K562 (cell line): ENCODE data around the gene WDR93. TPM values are rescaled to one million over a fixed set of nuclear protein-coding genes. Genes with fewer than 3 reads are reported as not detected.
A peak's percentile ranks its signal among the peaks of the same experiment; 100 is the strongest.

Experiments used
- BDP1 ChIP-seq: IDR thresholded peaks from 3 replicates; pipeline ENCODE4 v1.6.1; 2011; ENCODE audit not compliant: insufficient read length, insufficient read depth
- CCAR2 ChIP-seq: fragments of 200-400 bp; formaldehyde crosslinking; IDR thresholded peaks from 2 replicates; pipeline ENCODE4 v1.6.1; 2017; ENCODE audit warnings: mild to moderate bottlenecking, low read depth, low read length
- CHCHD3 ChIP-seq: fragments of 250-450 bp; sonication (Bioruptor Pico); IDR thresholded peaks from 2 replicates; pipeline ENCODE4 v2.1.2; 2022; ENCODE audit warnings: mild to moderate bottlenecking
- CREBBP ChIP-seq: IDR thresholded peaks from one replicate; pipeline ENCODE4 v1.6.1; 2012; ENCODE audit warnings: low read depth, mild to moderate bottlenecking, control low read depth, inconsistent platforms, low read length
- CSDE1 ChIP-seq, 2 experiments: fragments of 450-650 bp; IDR thresholded peaks; 2 replicates each; pipeline ENCODE4 v1.6.1; 2016; ENCODE audit warnings: mild to moderate bottlenecking in 1 of 2
- DDX20 ChIP-seq: fragments of 450-650 bp; IDR thresholded peaks from 2 replicates; pipeline ENCODE4 v1.6.1; 2016; ENCODE audit warnings: missing genetic modification characterization, low read depth, mild to moderate bottlenecking, missing compliant biosample characterization, moderate library complexity
- DNMT1 ChIP-seq: fragments of 450-650 bp; IDR thresholded peaks from 2 replicates; pipeline ENCODE4 v1.6.1; 2016; ENCODE audit warnings: antibody characterized with exemption, mild to moderate bottlenecking
- ESRRA ChIP-seq: fragments of 450-650 bp; IDR thresholded peaks from 2 replicates; pipeline ENCODE4 v1.6.1; 2014; ENCODE audit warnings: low read depth, mild to moderate bottlenecking, moderate library complexity, borderline replicate concordance
- HOMEZ ChIP-seq: fragments of 250-450 bp; sonication (Bioruptor Pico); IDR thresholded peaks from 2 replicates; pipeline ENCODE4 v1.4.0; 2020; ENCODE audit warnings: mild to moderate bottlenecking, moderate library complexity
- LEF1 ChIP-seq: fragments of 450-650 bp; IDR thresholded peaks from 2 replicates; pipeline ENCODE4 v1.6.1; 2016; ENCODE audit warnings: mild to moderate bottlenecking
- MCM2 ChIP-seq: fragments of 450-650 bp; IDR thresholded peaks from 2 replicates; pipeline ENCODE4 v1.6.1; 2017; ENCODE audit warnings: low read depth, mild to moderate bottlenecking
- MEF2D ChIP-seq: conservative IDR thresholded peaks from 2 replicates; pipeline ENCODE4 v1.6.1; 2016; ENCODE audit warnings: low read depth, missing genetic modification characterization, missing compliant biosample characterization
- MLX ChIP-seq, 2 experiments: fragments of 450-650 bp in 1 of 2; sonication (generic) in 1 of 2; formaldehyde crosslinking; conservative IDR thresholded peaks; 2 replicates each; pipeline versions ENCODE4 v1.4.0 to v1.8.1; 2020 to 2022; ENCODE audit warnings: mild to moderate bottlenecking in 1 of 2, missing genetic modification reagents in 1 of 2
- POLR2AphosphoS5 ChIP-seq: IDR thresholded peaks from 2 replicates; pipeline ENCODE4 v1.6.1; 2011; ENCODE audit warnings: mild to moderate bottlenecking, low read depth, low read length, moderate library complexity; ENCODE audit not compliant: control insufficient read depth, insufficient read depth
- SIN3A ChIP-seq, 2 experiments: fragments of 150-350 bp in 1 of 2; IDR thresholded peaks; 2 replicates each; pipeline ENCODE4 v1.6.1; 2011 to 2016; ENCODE audit warnings: borderline replicate concordance in 2 of 2, low read depth in 2 of 2, low read length in 2 of 2, mild to moderate bottlenecking in 2 of 2, moderate library complexity in 2 of 2; ENCODE audit not compliant: control insufficient read depth in 1 of 2
- SMAD2 ChIP-seq: fragments of 150-350 bp; IDR thresholded peaks from 2 replicates; pipeline ENCODE4 v1.6.1; 2014; ENCODE audit warnings: low read depth, mild to moderate bottlenecking, low read length
- STAT5A ChIP-seq: IDR thresholded peaks from 2 replicates; pipeline ENCODE4 v1.6.1; 2012; ENCODE audit warnings: low read length, inconsistent platforms, borderline replicate concordance
- TCF7 ChIP-seq: sonication (generic); IDR thresholded peaks from 2 replicates; pipeline ENCODE4 v1.6.1; 2016; ENCODE audit warnings: antibody characterized with exemption, borderline replicate concordance
- TEAD1 ChIP-seq, 2 experiments: fragments of 450-650 bp in 1 of 2; sonication (generic) in 1 of 2; formaldehyde crosslinking; IDR thresholded peaks; 2 replicates each; pipeline versions ENCODE4 v1.4.0 to v1.8.0; 2020 to 2022; ENCODE audit warnings: mild to moderate bottlenecking in 2 of 2, missing genetic modification reagents in 1 of 2
- VEZF1 ChIP-seq: fragments of 200-800 bp; sonication (Bioruptor generic); IDR thresholded peaks from 2 replicates; pipeline ENCODE4 v1.6.1; 2017; ENCODE audit warnings: missing genetic modification characterization, missing compliant biosample characterization
- ZBTB43 ChIP-seq: sonication (generic); formaldehyde crosslinking; IDR thresholded peaks from 2 replicates; pipeline ENCODE4 v1.8.0; 2023; ENCODE audit warnings: mild to moderate bottlenecking, missing genetic modification reagents
- ZNF316 ChIP-seq: fragments of 450-650 bp; IDR thresholded peaks from 2 replicates; pipeline ENCODE4 v1.6.1; 2016
- ZNF347 ChIP-seq: fragments of 450-650 bp; formaldehyde crosslinking; IDR thresholded peaks from 2 replicates; pipeline ENCODE4 v1.4.0; 2020; ENCODE audit warnings: low read depth, mild to moderate bottlenecking, moderate library complexity
- ZNF699 ChIP-seq: fragments of 250-450 bp; sonication (Bioruptor Pico); IDR thresholded peaks from 2 replicates; pipeline ENCODE4 v1.8.0; 2021; ENCODE audit warnings: mild to moderate bottlenecking, moderate library complexity; ENCODE audit not compliant: insufficient replicate concordance
- ZNF780A ChIP-seq: fragments of 250-450 bp; sonication (Bioruptor Pico); IDR thresholded peaks from 2 replicates; pipeline ENCODE4 v1.5.0; 2021; ENCODE audit warnings: mild to moderate bottlenecking
- polyA plus RNA-seq, 8 experiments: library from polyadenylated mRNA; depleted of rRNA in 4 of 8; stranded (reverse) in 5 of 8; unstranded in 3 of 8; fragments of >200 nt; fragmentation: Nextera tagmentation in 2 of 8; fragmentation: Illumina TruSeq in 1 of 8; extraction: Ambion mirVana in 2 of 8; extraction: Trizol in 1 of 8; gene quantifications; 2 replicates each; pipeline versions ENCODE4 v1.2.1 to v1.2.3, GENCODE V29; 2011 to 2014; ENCODE audit warnings: inconsistent platforms in 1 of 8, missing spikeins in 1 of 8
- total RNA-seq, 7 experiments: library from RNA; depleted of rRNA in 6 of 7; stranded (reverse); fragments of >200 nt in 6 of 7; fragmentation: Illumina TruSeq in 2 of 7; extraction: Trizol in 2 of 7; gene quantifications; 2 replicates each; pipeline versions ENCODE4 v1.2.1 to v1.2.3, GENCODE V29; 2011 to 2021; ENCODE audit warnings: low replicate concordance in 1 of 7

Gene WDR93
- total and polyA plus RNA-seq, 9 of the 15 experiments (the other 6 are each of a cell fraction or from before 2014, with no cell fraction given): not detected

GRCh38 chr15:89760303-89761008 is 69.8 kb downstream of the WDR93 start (continued):
- no peak for TF ChIP-seq ZNF699 (CRISPR knock-in tag)
- no peak for TF ChIP-seq LEF1
- TF ChIP-seq POLR2AphosphoS5: no peak
- TF ChIP-seq ZNF347 (CRISPR knock-in tag): no peak
- TF ChIP-seq TCF7: no peak
- no peak for TF ChIP-seq MLX (CRISPR knock-in tag; conservative IDR thresholded peaks at IDR 0.05)
- no peak for TF ChIP-seq MCM2
- no peak for TF ChIP-seq CHCHD3 (CRISPR knock-in tag)
- no peak for TF ChIP-seq BDP1
- TF ChIP-seq MEF2D (tag): no peak
- TF ChIP-seq CCAR2: no peak
- no peak for TF ChIP-seq DNMT1
- TF ChIP-seq ESRRA: peak; percentile 27; the same call in 1 of the 2 replicates
- TF ChIP-seq VEZF1 (CRISPR knock-in tag): peak; percentile 53; the same call in 1 of the 2 replicates
- TF ChIP-seq CREBBP: no peak
- TF ChIP-seq ZNF780A (CRISPR knock-in tag): no peak
- TF ChIP-seq TEAD1 (CRISPR knock-in tag; IDR thresholded peaks at IDR 0.05): no peak
- TF ChIP-seq HOMEZ: 0 out of 2 replicates have a peak, but pooled peaks have one; percentile 37
- no peak for TF ChIP-seq ZNF316
- TF ChIP-seq ZBTB43 (CRISPR knock-in tag): no peak
- no peak for TF ChIP-seq STAT5A
- TF ChIP-seq SIN3A (IDR thresholded peaks at IDR 0.05; ENCODE audit: borderline replicate concordance in 2 of 2, control insufficient read depth in 1 of 2, low read depth in 2 of 2, low read length in 2 of 2): no peak
- TF ChIP-seq CSDE1 (IDR thresholded peaks at IDR 0.05): no peak
- no peak for TF ChIP-seq SMAD2
- no peak for TF ChIP-seq DDX20
